D721Med (cell line): ENCODE data around the gene PSMG3.

Source experiments
- DNase-seq: peaks from one replicate; pipeline ENCODE4 v3.0.0; 2011; ENCODE audit warnings: low spot score; ENCODE audit not compliant: insufficient read length
- FAIRE-seq: peaks from 2 replicates; lab custom pipeline; 2011; peaks lifted over from hg19 to GRCh38; lab: Jason Lieb, UNC
- TF ChIP-seq, protein P1 (sequence below): IDR thresholded peaks from 2 replicates; pipeline ENCODE4 v1.5.1; 2012; ENCODE audit warnings: mild to moderate bottlenecking, control low read depth; ENCODE audit not compliant: insufficient read depth; ENCODE audit errors: missing control alignments

The PSMG3 gene

DNA sequence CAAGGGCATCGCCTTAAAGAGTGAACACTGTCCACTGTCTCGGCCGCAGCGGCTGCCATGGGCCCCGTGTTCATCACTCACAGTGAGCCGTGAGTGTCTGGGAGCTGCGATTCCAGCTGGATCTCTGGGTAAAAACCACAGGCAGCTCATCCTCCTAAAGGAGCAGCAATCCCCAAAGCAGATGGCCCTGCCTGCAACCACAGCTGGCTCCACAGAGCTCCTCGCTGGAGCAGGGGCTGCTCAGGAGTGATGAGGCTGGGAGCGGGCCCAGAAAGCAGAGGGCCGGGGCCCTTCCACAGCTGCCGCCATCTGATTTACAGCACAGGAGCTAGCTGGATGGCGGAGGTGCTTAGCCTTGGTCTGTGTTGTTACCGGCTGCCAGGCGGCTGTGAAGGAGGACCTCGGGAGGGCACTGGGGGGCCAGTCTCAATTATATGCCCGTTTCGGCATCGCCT is 7.2 kb downstream of the PSMG3 start:
- FAIRE-seq = no peak
- peak; percentile 96 for DNase-seq
- TF ChIP-seq, protein P1, sequence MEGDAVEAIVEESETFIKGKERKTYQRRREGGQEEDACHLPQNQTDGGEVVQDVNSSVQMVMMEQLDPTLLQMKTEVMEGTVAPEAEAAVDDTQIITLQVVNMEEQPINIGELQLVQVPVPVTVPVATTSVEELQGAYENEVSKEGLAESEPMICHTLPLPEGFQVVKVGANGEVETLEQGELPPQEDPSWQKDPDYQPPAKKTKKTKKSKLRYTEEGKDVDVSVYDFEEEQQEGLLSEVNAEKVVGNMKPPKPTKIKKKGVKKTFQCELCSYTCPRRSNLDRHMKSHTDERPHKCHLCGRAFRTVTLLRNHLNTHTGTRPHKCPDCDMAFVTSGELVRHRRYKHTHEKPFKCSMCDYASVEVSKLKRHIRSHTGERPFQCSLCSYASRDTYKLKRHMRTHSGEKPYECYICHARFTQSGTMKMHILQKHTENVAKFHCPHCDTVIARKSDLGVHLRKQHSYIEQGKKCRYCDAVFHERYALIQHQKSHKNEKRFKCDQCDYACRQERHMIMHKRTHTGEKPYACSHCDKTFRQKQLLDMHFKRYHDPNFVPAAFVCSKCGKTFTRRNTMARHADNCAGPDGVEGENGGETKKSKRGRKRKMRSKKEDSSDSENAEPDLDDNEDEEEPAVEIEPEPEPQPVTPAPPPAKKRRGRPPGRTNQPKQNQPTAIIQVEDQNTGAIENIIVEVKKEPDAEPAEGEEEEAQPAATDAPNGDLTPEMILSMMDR = no peak

DNA sequence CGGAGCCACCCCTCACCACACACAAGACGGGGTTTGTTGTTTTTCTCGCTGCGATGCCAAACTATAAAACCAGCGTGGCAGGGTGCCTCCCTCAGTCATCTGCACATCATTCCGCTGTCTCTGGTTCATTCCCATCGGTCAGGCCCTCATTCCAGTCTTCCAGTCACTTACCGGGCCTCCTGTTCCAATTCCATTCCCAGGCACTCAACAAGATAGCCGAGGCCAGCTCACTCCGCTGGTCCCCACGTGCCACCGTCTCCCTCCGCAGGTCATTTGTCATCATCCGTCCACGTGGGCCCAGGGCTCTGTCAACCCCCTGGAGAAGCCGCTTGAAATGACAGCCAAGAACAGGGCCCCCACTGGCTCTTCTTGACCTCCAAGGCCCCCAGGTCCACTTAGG is 7.7 kb downstream of the PSMG3 start:
- TF ChIP-seq, protein P1 = no peak
- FAIRE-seq (no peak), DNase-seq (no peak)

DNA sequence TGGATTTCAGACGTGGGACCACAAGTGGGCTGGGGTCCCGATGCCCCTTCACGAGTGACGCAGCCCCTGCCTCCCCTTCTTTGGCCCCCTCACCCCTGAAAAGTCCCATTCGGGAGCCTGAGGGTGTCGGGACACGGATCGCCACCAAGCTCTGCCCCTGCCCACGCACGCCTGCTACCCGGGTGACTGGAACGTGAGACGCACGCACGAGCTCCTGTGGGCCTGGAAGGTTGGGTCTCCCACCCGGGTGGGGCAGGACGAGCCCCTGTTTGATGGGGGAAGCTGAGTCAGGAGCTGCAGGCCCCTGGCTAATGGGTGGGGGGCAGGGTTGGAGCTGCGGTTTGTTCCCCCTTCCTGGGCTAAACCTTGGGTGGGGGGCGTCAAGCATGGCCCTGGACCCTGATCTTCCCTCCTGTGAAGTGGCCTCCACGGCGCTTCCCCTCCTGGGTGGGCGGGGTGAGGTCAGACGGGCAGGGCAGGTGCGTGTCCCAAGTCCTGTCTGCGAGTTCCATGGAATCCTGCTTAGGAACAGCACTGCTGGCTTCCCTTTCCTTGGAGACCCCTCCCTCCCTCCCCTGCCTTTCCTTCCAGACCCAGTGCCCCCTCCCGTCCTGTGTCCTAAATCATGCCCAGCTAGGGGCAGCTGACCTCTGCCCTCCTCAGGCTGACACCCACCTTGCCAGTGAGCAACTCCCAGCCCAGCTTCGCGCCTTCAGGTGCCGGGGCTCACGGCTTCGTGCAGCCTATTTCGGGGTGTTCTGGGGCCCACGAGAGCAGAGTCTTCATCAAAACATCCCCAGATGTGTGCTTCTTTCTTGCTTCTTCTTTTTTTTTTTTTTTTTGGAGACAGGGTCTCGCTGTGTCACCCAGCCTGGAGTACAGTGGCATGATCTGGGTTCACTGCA is 8.5 kb downstream of the PSMG3 start:
- TF ChIP-seq, protein P1 = no peak
- FAIRE-seq (no peak), DNase-seq (no peak)

DNA sequence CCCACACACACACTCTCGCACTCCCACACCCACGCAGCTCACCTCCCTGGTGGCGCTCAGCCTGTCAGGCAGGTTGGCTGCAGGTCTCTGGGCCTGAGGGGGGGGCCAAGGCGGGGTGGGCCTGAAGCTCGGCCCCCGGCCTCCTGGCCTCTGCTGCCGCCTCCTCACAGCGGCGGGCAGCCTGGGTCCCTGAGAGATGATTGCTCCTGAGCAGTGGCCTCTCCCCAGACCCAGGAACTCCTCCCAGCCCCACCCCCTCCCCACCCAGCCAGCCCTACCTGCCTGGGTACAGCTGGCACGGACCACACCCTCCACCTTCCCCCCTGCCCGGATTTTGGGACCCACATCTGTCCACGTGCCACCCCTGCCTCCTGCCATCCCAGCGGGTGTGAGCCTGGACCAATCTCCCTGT is 9.2 kb downstream of the PSMG3 start:
- DNase-seq (no peak), FAIRE-seq (no peak)
- TF ChIP-seq, protein P1 = no peak

DNA sequence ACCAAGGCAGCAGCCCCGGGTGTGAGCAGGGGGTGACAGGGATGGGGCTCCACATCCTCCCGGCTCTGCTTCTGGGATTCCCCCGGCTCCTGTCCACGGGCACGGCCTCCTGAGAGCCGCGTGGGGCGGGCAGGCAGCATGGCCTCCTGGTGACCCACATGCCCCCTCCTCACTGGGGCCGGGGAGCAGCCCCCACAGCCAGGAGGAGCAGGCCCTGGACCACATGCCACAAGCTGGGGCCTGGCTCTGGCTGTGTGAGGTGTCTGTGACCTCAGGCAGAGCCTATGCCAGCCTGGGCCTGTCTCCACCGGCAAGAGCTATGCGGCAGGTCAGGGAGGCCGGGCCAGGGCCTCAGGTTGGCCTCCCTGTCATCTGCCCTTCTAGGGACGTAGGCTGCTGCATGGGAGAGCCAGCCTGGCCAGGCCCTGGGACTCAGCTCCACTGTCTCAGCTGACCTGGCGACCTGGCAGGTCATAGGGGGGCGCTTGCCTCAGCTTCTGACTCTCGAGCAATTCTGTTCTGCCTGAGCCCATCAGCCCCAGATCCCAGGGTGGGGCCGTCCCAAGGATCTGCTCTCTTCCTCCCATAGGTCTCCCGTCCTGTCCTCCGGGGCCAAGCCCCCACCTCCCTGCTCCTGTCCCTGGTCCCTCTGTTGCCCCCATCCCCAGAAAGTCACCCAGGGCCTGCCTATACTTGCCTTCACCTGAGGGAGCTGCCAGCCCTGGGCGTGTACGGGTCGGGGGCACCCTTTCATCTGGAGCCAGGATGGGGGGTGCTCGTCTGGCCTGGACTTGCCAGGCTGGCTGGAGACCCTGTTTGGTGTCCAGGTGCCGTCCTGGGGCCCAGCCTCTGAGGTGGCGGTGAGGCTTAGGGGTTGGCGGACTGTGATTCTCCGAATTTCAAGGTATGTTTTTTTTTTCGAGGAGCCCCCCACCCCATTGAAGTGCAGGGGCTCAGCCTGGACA is 9.9 kb downstream of the PSMG3 start:
- FAIRE-seq = no peak
- TF ChIP-seq, protein P1 = no peak
- no peak for DNase-seq

DNA sequence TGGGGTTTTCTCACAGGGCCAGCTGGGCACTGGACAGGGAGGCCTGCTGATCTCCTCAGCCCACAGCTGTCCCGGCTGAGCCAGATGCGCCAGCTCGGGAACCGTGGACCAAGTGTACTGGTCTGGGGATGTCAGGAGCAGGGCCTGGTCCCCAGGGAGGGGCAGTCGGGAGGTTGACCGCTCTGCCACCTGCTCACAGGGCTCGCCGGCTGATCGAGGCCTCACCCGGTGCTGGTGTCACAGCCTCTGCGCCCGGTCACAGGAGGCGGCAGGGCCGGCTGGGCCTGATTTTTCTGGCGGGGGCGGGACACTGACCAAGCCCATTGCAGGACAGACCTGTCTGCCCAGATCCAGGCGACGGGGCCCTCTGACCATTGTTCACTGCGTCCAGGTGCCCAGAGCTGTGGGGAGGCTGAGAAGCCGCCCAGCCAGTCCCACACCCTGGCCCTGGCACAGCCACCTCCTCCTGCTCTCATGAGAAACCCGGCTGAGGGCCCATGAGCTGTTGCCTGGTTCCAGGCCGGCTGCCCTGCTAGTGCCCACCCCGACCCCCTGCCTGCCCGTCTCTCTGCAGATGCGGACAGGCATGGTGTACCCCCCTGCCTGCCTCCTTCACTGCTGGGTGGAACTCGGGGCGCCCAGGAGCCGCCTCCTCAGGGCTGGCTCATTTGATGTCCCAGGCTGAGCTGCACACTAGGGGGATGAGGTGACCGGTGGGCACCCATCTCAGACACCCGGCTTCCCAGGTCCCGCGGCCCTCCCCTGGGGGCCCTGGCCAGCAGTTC is 10.8 kb downstream of the PSMG3 start:
- no peak for DNase-seq
- FAIRE-seq = no peak
- TF ChIP-seq, protein P1 = no peak
